Activated naive CD8-positive, alpha-beta T cell (primary cell): ENCODE data around the gene SEC22A.

Experiments used
- H3K27ac Mint-ChIP-seq: one replicate; pipeline ENCODE4 v1.8.0; 2021; ENCODE audit warnings: mixed read lengths
- H3K27me3 Mint-ChIP-seq: one replicate; pipeline ENCODE4 v1.8.0; 2021; ENCODE audit warnings: mixed read lengths
- H3K36me3 Mint-ChIP-seq: one replicate; pipeline ENCODE4 v1.8.0; 2021; ENCODE audit warnings: mixed read lengths
- H3K4me1 Mint-ChIP-seq: one replicate; pipeline ENCODE4 v1.8.0; 2021; ENCODE audit warnings: low read depth, mixed read lengths
- H3K4me3 Mint-ChIP-seq: one replicate; pipeline ENCODE4 v1.8.0; 2021; ENCODE audit warnings: mild to moderate bottlenecking, mixed read lengths
- H3K9me3 Mint-ChIP-seq: one replicate; pipeline ENCODE4 v1.8.0; 2021; ENCODE audit warnings: low read depth, mixed read lengths

The SEC22A gene, protein sequence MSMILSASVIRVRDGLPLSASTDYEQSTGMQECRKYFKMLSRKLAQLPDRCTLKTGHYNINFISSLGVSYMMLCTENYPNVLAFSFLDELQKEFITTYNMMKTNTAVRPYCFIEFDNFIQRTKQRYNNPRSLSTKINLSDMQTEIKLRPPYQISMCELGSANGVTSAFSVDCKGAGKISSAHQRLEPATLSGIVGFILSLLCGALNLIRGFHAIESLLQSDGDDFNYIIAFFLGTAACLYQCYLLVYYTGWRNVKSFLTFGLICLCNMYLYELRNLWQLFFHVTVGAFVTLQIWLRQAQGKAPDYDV

DNA sequence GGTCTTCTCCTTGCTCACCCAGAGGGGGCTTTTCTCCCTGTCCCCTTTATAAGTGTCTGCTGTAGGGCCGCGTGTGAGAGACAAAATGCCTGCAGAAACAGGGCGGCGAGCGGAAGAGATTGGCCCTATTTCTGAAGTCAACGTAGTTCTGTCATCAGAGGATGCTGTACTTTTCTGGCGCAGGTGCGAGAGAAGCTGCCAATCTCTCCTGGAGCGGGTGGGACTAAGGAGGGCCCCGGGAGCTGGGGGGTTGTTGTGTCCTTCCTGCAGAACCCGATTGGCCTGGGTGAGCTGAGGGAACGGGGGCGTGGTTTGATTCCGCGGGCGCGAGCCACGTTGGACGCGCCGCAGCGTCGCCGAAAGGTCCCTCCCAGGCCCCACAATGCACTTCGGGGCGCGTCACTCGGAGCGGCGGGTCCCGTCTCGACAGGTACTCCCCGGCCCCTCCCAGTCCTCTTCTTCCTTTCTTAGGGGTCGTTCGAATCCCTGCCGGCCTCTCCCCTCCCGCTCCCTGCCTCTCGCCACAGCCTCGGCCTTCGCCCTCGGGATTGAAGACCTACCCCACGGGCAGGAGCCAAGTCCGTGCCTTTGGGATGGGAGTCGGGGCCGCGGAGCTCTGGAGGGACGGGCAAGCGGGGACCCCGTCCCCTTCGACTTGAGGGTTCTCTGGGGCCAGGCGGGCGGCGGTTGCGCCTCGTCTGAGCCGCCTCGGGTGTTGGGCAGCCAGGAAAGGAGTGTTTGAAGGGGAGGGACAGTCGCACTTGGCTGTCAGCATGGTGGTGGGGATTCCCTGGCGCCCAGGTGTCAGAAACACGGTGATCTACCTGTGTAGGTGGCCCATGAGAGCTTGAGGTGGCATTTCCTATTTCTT, at the start of gene SEC22A:
Gene SEC22A, plus strand, starts transcription at position 387 of the 871 bp plus-strand sequence. CDS start 7,275 bp downstream, outside the sequence.
- H3K36me3 Mint-ChIP-seq, result peaks cover 11% of the 10 kb centered on the region
- H3K27ac Mint-ChIP-seq, result peak within 1 kb of the TSS; percentile 98
- peaks cover 7% of the 10 kb centered on the region for H3K9me3 Mint-ChIP-seq
- H3K4me1 Mint-ChIP-seq, result peaks cover 25% of the 10 kb centered on the region
- peaks cover 2% of the 10 kb centered on the region for H3K27me3 Mint-ChIP-seq
- peak within 1 kb of the TSS; percentile 96 for H3K4me3 Mint-ChIP-seq

DNA sequence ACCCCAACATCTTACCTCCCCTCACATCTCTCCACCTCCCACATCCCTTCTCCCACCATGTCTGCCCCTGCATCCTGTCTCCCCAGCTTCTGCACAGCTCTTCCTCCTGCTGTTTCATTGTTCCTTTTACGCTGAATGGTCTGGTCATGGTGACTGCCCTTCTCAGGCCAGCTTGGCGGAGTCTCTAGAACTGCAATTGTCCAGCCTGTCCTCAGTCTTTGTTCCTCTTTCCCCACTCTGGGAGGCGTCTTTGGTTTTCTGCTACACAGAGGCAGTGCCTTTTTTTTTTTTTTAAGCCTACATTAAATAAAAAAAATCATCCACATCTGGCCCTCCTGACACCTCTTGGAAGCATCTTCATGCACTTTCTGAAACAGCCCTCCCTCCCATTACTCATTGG, 49.1 kb upstream of the SEC22A start:
- no peaks in the 10 kb centered on the region for H3K4me1 Mint-ChIP-seq
- H3K9me3 Mint-ChIP-seq, result no peaks in the 10 kb centered on the region
- H3K27me3 Mint-ChIP-seq, result no peaks in the 10 kb centered on the region
- H3K4me3 Mint-ChIP-seq, result no peak overlapping the region
- peaks cover 31% of the 10 kb centered on the region for H3K36me3 Mint-ChIP-seq
- H3K27ac Mint-ChIP-seq, result peak overlapping the region; percentile 59

DNA sequence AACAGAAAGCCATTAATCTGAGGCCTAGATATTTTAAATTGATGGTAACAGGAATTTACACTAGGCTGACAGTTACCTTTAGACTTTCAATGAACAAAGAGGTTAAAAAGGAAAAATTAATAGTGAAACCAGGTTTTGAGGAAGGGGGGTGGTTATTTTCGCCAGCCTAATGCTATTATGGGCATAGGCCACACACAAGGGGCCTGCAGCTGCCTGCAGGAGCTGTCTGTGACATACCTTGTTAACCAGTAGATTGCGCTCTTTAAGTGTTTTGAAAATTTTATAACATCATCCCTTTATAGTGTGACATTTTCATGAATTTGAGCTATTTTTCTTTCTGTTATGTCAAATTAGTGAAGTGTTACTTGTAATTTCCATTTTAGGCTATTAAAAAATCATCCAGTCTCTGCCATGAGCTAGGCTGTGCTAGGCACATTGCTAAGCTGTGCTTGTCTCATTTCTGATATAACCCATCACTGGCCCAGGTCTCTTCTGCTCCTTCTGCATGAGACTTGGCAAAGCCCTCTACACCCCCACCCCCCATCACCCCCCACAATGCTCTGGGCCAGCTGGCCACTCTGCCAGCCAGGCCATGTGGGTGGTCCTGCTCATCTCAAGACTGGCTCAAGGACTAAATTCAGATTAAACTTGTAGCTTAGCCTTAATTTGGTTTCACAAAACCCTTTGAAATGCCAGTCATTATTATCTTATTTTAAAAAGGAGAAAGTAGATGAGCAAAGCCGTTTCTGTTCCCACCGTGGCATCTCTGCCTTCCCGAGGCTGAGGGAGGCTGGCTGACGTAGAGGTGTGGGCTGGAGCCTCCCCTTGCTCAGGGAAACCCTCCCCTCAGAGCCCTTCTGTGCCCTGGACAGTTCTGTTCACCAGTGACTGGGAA, 48.4 kb upstream of the SEC22A start:
- Mint-ChIP-seq H3K9me3 (no peaks in the 10 kb centered on the region), H3K4me3 (no peak overlapping the region), H3K36me3 (peaks cover 35% of the 10 kb centered on the region), H3K27me3 (no peaks in the 10 kb centered on the region), H3K27ac (no peak overlapping the region), H3K4me1 (no peaks in the 10 kb centered on the region)

DNA sequence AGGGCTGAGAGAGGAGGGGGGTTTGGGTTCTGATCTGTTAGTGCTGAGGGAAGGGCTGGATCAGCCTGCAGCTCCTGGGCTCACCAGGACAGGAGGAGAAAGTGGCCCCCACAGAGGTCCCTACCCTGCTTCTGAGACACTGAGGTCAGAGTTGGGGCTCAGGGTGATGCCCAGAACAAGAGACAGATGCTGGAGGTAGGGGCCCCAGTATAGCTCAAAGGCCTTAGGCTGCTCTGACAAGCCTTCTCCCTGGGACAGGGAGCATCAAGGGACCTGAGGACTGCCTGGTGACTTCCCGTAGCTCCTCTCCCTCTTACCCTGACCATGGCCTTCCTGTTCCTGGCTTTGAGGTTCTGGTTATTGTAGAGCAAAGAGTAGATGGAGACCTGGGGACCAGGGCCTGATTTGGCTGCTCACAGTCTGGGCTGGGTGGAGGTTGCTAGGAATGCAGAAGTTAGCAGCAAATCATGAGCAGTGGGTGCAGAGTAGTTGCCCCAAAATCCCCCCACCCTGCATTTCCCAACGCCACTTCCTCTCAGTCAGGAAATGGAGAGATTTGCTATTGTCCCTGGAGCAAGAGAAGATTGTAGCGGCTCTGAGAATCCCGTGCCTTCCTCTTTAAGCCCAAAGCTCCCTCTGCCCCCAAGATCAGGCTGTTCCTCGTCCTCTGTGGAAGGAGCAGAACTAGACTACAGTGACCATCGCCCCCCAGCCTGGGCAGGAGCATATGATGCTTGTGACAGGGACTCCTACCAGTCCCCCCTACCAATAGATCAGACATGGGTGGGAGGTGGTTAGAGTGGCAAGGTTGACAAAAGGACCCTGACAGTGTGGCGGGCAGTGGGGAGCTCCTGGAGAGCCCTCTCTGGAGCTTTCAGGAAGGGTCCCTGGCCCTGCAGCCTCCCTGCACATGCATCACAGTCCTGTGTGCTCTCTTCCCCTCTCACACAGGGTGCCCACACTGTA, 47.4 kb upstream of the SEC22A start:
- Mint-ChIP-seq H3K27me3 (no peaks in the 10 kb centered on the region), H3K4me3 (no peak overlapping the region), H3K36me3 (peaks cover 27% of the 10 kb centered on the region), H3K4me1 (no peaks in the 10 kb centered on the region), H3K27ac (no peak overlapping the region), H3K9me3 (no peaks in the 10 kb centered on the region)

DNA sequence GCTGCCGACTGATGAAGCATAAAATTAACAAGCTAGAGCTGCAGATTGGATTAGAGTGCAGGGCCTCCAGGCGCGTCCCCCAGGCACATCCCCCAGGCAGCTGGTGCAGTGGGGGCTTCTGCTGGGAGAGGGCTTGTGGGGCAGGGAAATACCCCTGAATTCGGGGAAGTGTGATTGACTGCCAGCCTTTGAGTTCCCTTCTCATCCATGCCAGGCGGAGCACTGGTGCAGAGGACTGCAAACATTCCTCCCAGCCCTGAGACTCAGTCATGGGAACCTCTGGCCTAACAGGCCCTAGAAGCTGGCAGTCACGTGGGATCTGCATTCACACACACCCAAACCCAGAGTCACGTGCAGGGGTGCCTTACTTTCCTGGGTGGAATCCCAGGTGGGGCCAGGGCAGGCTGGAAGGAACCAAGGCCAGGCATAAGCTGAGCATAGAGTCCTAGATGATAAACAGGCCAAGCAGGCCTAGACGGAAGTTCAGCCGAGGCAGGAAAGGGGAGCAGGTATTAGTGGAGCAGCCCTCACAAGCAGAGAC, 46.2 kb upstream of the SEC22A start:
- H3K4me1 Mint-ChIP-seq, result no peaks in the 10 kb centered on the region
- no peaks in the 10 kb centered on the region for H3K27me3 Mint-ChIP-seq
- no peak overlapping the region for H3K27ac Mint-ChIP-seq
- H3K36me3 Mint-ChIP-seq, result peaks cover 25% of the 10 kb centered on the region
- no peaks in the 10 kb centered on the region for H3K9me3 Mint-ChIP-seq
- no peak overlapping the region for H3K4me3 Mint-ChIP-seq

DNA sequence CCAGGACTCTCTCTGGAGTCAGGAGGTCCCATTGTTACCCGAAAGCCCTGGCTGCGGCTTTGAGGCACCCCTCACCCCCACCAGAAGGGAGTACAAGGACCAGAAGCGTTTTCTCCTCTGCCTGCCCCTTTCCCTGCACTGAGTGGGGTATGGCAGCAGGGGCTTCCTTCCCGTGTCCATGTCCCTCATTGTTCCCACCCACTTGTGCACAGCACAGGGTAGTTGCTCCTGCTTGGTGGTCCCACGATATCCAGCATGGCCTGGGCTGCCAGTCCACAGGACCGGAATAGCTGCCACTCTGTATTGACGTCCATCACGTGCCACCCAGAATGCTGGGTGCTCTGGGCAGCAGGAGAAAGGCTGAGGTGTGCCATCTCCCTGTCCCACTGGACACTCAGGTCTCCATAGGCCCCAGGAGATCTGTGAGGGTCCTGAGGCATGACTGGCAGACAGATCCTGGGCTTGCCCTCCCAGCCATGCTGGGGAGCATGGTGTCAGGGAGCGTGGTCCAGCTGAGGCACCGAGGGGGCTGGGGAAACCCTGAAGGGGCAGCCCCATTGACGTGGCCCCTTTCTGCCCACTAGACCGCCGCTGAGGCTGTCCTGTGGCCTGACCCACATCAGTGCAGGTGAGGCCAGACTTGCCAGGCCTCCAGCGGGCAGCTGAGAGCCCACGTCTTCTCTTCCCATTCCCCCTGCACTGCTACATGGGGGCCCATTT, 45.3 kb upstream of the SEC22A start:
- H3K9me3 Mint-ChIP-seq, result no peaks in the 10 kb centered on the region
- no peaks in the 10 kb centered on the region for H3K27me3 Mint-ChIP-seq
- no peak overlapping the region for H3K4me3 Mint-ChIP-seq
- peaks cover 25% of the 10 kb centered on the region for H3K36me3 Mint-ChIP-seq
- H3K27ac Mint-ChIP-seq, result no peak overlapping the region
- H3K4me1 Mint-ChIP-seq, result no peaks in the 10 kb centered on the region

DNA sequence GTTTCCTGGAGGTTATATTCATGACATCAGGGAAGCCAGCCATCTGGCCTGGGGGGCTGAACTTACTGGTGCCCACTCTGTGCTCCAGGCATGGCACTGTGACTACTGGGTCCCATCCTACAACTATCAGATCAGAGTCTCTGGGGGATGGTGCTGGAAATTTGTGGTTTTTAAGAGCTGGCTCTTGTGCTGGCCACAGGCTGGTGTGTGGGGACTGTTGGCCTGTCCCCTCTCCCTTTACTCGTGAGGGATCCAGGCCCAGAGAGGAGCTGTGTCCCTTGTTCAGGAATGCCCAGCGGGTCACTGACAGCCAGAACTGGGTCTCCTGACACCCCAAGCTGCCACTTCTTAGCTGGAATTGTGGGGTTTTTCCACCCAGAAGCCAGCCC, 44.5 kb upstream of the SEC22A start:
- Mint-ChIP-seq H3K4me3 (no peak overlapping the region), H3K4me1 (no peaks in the 10 kb centered on the region), H3K36me3 (peaks cover 25% of the 10 kb centered on the region), H3K27ac (no peak overlapping the region), H3K9me3 (no peaks in the 10 kb centered on the region), H3K27me3 (no peaks in the 10 kb centered on the region)

DNA sequence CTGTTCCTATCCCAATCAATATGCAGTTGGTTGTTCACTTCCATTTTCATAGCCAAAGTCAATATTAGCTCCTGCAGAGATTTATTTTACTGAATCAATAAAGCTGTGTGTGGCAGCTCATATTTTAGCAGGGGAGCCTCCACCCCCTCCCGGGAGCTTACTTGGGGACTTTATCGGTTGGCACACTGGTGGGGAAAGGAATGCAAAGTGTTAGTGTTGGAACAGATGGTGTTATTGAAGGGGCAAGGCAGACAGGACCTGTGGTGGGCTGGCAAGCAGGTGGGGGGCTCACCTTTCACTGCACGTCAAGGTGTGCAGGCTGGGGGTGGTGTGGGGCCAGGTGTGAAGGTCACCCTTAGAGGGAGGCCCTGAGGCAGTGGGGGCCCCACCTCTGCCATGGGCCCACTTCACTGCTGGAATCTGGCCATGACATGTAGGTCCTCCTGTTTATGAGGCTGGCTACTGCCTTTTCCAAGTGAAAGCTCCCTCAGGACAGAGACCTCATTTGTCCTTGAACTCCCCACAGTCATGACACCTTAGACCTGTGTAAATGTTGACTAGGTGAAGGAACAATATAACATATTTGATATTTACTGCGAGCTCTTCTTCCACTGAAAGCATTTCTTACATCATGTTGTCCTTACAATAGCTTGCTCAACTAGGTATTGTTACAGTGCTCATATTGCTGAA, 44.0 kb upstream of the SEC22A start:
- H3K9me3 Mint-ChIP-seq, result no peaks in the 10 kb centered on the region
- H3K36me3 Mint-ChIP-seq, result peaks cover 24% of the 10 kb centered on the region
- H3K27me3 Mint-ChIP-seq, result no peaks in the 10 kb centered on the region
- H3K27ac Mint-ChIP-seq, result no peak overlapping the region
- H3K4me1 Mint-ChIP-seq, result no peaks in the 10 kb centered on the region
- H3K4me3 Mint-ChIP-seq, result no peak overlapping the region

DNA sequence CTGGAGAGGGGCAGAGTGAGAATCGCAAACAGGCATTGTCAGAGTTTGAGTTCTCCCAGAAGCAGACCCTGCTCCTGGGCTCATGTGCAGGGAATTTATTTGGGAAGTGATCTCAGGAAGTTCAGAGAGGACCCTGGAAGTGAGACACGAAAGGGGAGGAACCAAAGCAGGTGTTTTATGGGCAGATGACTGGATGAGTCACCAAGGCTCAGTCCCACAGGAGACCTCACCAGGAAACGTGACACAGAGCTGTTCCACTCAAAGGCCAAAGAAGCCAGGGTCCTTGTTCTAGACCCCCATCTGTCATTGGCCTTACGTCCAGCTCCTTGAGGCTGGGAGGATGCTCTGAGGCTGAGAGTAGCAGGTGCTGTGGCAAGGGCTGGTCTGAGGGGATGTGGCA, 43.4 kb upstream of the SEC22A start:
- Mint-ChIP-seq H3K4me3 (no peak overlapping the region), H3K27ac (no peak overlapping the region), H3K36me3 (peaks cover 24% of the 10 kb centered on the region), H3K4me1 (no peaks in the 10 kb centered on the region), H3K27me3 (no peaks in the 10 kb centered on the region), H3K9me3 (no peaks in the 10 kb centered on the region)

DNA sequence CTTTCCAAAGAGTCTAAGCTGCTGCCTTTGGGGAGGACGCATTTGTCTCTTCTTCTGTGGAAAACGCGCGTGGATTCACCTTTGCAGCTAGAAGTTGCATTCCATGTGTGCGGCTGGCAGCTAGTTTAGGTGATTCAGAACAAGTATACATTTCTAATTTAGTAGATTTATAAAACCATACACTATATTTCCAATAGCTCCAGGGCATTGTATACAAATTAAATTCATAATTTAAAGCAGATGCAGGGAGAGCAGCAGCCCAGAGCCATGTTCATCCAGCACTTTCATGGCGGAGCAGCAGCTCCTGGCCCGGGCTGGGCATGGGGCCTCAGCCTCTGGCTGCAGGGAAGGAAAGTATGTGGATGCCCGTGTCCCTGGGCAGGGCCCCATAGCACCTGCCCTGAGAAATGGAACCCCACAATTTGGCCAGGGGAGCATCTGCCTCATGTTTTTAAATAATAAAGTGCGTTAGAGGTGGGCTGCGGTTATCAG, 42.8 kb upstream of the SEC22A start:
- Mint-ChIP-seq H3K36me3 (peaks cover 30% of the 10 kb centered on the region), H3K9me3 (no peaks in the 10 kb centered on the region), H3K4me3 (no peak overlapping the region), H3K27ac (no peak overlapping the region), H3K4me1 (no peaks in the 10 kb centered on the region), H3K27me3 (no peaks in the 10 kb centered on the region)

DNA sequence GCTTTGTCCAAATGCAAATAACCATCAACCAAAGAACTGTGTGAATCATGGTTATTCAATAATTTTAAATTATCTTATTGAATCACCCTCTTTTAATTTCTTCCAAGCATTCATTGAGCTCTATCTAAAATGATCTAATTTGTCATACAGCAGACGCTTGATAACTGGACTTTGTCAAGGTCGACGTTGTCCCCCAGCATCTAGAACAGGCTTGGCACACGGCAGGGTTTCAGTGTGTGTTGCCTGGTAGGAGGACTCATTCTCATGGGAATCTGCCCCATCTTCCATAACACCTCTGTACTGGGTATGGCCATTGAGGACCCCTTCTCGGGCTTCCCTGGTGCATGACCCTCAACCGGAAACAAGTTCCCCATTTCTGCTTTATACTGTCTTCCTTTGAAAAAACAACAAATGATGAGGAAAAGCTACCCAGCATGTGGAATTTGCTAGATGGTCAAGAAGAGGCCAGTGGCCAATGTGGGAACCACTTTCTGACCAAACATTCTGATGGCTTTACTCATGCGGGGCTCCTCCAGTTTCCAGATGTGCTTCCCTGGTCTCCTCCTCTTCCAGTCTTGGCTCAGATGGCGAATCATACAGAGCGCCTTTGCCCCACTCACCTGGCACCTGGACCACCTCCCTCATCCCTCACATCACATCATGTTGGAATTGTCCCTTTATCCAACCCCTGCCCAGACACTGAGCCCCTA, 41.7 kb upstream of the SEC22A start:
- Mint-ChIP-seq H3K36me3 (peaks cover 40% of the 10 kb centered on the region), H3K4me1 (no peaks in the 10 kb centered on the region), H3K27me3 (no peaks in the 10 kb centered on the region), H3K27ac (no peak overlapping the region), H3K4me3 (no peak overlapping the region), H3K9me3 (peaks cover 4% of the 10 kb centered on the region)

DNA sequence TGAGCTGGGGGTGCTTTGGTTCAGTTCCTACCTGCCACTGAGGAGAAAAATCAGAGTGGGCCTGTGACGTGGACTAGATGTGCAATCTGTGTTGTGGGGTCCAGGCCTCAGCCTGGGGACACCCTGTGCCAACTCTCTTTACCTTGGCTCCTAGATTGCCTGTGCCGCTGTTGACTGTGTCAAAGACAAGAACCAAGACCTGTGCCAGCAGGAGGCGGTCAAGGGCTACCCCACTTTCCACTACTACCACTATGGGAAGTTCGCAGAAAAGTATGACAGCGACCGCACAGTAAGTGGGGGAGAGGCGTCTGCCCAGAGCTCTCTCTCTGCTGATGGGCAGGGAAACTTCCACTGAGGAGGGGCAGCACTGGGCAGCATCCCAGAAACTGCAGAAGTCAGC, 40.6 kb upstream of the SEC22A start:
- Mint-ChIP-seq H3K4me1 (no peaks in the 10 kb centered on the region), H3K36me3 (peaks cover 40% of the 10 kb centered on the region), H3K4me3 (no peak overlapping the region), H3K27me3 (no peaks in the 10 kb centered on the region), H3K9me3 (peaks cover 5% of the 10 kb centered on the region), H3K27ac (no peak overlapping the region)
